Measurements from ENCODE around the gene STARD10.

- TF ChIP-seq FOS (IDR thresholded peaks at IDR 0.05; ENCODE audit: borderline replicate concordance, insufficient read depth, low read length) = no peak
- TF ChIP-seq POLR2A (IDR thresholded peaks at IDR 0.05; ENCODE audit: low read depth, low read length) = no peak
Measured at GRCh38 chr11:72745511-72745910, 48.3 kb downstream of the STARD10 start.
